ENCODE results near the gene TSNAXIP1. TPM values are rescaled to one million over a fixed set of nuclear protein-coding genes. Genes with fewer than 3 reads are reported as not detected.

Gene TSNAXIP1
- total RNA-seq, 1 donor from 2014 or later: 0.52 TPM

DNA sequence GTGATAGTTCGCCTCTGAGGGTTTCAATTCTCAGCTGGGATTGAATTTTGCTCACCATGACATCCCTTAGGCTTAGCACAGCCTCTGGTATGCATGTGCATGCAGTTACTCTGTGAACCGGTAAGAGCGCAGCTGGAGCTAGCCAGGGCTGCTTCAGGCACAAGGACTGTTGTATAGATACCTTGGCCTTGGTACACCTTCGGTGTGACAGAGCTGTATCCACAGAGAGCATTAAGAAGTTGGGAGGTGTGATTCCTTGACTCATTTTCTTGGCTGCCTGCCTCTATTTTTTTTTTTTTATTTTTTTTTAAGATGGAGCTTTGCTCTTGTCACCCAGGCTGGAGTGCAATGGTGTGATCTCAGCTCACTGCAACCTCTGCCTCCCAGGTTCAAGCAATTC is 37.8 kb downstream of the TSNAXIP1 start:
- peaks cover 4% of the 10 kb centered on the region for H3K36me3 Mint-ChIP-seq (ENCODE audit: low read depth)
- no peaks in the 10 kb centered on the region for H3K27me3 Mint-ChIP-seq (ENCODE audit: insufficient read depth)
- intact Hi-C loops (cut with micrococcal nuclease): loop anchor here (10.0 kb wide), 1 partner anchor 470 kb away; the partner anchor contains the start of genes PRMT7 and SLC7A6OS
- H3K4me1 Mint-ChIP-seq (ENCODE audit: low read depth): peaks cover 44% of the 10 kb centered on the region
- DNase-seq (ENCODE audit: low spot score): no peak
- peak overlapping the region; percentile 89 for H3K4me3 Mint-ChIP-seq
- peak overlapping the region; percentile 48 for H3K27ac Mint-ChIP-seq
- H3K9me3 Mint-ChIP-seq: no peaks in the 10 kb centered on the region

DNA sequence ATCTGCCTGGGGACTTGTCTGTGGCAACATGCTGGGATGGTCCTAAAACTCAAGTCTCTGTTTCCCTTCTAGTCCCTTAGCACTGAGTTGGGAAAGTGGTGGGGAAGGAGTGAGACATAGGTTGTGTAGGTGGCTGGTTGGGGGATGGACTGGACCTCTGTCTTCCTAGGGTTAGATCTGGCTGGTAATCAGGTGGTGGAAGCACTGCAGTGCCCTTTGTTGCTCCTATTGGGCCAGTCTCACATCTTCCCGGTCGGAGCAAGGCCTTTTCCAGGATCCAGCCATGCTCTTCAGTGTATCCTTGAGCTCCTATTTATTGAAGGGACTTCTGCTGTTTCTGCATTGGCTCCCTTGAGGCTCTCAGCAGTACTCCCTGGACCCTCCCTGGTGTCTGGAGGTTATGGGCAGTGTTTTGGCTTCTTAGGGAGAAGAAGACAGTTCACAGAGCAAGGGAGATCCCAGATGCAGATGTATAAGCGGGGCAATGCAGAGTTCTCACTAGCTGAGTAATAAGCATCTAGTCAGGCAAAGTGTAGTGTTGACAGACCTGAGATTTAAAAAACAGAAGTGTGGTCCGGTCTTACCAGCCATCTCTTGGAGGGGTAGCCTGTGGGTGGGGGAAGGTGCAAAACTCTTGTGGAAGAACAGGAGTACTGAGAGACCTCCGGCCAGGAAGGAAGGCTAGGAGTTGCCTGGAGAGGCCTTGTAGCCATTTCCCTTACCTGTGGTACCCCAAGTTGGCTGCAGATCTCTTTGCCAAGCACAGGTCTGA is 38.8 kb downstream of the TSNAXIP1 start:
- no peaks in the 10 kb centered on the region for H3K27me3 Mint-ChIP-seq (ENCODE audit: insufficient read depth)
- H3K27ac Mint-ChIP-seq: peak overlapping the region; percentile 92
- intact Hi-C loops (cut with micrococcal nuclease): loop anchor here (1.0 to 10.0 kb wide), 12 partner anchors 11 to 619 kb away; partner anchors contain the start of genes ATP6V0D1, DDX28, DUS2 and EDC4
- H3K4me3 Mint-ChIP-seq: peak overlapping the region; percentile 91
- no peak for DNase-seq (ENCODE audit: low spot score)
- peaks cover 6% of the 10 kb centered on the region for H3K36me3 Mint-ChIP-seq (ENCODE audit: low read depth)
- H3K4me1 Mint-ChIP-seq (ENCODE audit: low read depth): peaks cover 44% of the 10 kb centered on the region
- no peaks in the 10 kb centered on the region for H3K9me3 Mint-ChIP-seq

DNA sequence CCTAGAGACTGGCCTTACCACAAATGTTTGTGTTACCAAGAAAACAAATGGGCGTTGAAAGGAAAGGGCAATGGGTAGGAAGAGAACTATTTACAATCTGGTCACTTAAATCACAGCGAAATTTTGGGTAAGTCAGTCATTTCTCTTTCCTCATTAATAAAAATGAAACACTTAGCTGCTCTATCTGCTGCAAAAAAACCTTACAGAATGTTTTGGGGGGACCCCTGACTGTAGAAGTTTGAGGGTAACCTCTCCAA is 39.3 kb downstream of the TSNAXIP1 start:
- H3K36me3 Mint-ChIP-seq (ENCODE audit: low read depth): peaks cover 6% of the 10 kb centered on the region

DNA sequence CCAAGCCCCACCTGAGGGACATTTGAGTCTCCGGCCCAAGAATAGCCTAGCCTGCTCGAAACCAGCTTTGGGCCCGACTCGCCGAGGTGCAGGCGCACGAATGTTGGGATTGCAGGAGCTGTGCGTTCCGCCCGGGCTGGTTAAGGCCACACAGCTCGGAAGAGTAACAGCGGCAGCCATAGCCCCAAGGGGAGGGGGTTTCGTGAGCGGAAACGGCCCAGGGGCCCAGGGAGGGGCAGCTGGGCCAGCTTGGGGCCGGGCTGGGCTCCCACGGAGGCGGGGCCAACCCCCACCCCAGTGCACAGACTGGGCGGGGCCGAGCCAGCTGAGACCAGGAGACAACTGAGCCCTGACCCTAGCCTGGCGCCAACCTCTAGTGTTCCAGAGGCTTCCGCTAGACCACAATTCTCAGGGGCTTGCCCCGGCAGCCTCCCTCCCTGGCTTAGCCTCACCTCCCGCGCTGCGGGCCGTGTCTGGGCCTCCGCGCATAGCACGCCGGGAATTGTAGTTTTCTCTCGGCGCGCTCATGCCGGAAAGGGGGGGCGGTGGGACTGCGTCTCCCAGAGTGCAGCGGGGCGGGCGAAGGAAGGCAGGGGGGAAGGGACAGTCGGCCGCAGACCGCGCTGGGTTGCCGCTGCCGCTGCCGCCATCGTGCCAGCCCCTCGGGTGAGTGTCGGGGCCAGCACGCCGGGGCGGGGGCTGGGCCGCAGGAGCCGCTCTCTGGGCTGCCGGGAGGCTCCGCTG is 39.8 kb downstream of the TSNAXIP1 start, which contains the start of gene NUTF2:
Gene NUTF2, plus strand, starts transcription at position 614 of the 744 bp plus-strand sequence. CDS start 18,198 bp downstream, outside the sequence.
- H3K4me1 Mint-ChIP-seq (ENCODE audit: low read depth): peaks cover 41% of the 10 kb centered on the region
- intact Hi-C loops (cut with micrococcal nuclease): loop anchor here (1.0 to 10.0 kb wide), 12 partner anchors 12 to 620 kb away; partner anchors contain the start of genes ATP6V0D1, DDX28, DUS2 and EDC4

More for the DNA sequence above, 39.3 kb downstream of the TSNAXIP1 start:
- no peak for DNase-seq (ENCODE audit: low spot score)
- H3K27ac Mint-ChIP-seq: peak overlapping the region; percentile 92
- no peaks in the 10 kb centered on the region for H3K27me3 Mint-ChIP-seq (ENCODE audit: insufficient read depth)
- peaks cover 44% of the 10 kb centered on the region for H3K4me1 Mint-ChIP-seq (ENCODE audit: low read depth)
- H3K9me3 Mint-ChIP-seq: no peaks in the 10 kb centered on the region
- H3K4me3 Mint-ChIP-seq: peak overlapping the region; percentile 91
- intact Hi-C loops (cut with micrococcal nuclease): loop anchor here (1.0 to 10.0 kb wide), 12 partner anchors 12 to 620 kb away; partner anchors contain the start of genes ATP6V0D1, DDX28, DUS2 and EDC4

DNA sequence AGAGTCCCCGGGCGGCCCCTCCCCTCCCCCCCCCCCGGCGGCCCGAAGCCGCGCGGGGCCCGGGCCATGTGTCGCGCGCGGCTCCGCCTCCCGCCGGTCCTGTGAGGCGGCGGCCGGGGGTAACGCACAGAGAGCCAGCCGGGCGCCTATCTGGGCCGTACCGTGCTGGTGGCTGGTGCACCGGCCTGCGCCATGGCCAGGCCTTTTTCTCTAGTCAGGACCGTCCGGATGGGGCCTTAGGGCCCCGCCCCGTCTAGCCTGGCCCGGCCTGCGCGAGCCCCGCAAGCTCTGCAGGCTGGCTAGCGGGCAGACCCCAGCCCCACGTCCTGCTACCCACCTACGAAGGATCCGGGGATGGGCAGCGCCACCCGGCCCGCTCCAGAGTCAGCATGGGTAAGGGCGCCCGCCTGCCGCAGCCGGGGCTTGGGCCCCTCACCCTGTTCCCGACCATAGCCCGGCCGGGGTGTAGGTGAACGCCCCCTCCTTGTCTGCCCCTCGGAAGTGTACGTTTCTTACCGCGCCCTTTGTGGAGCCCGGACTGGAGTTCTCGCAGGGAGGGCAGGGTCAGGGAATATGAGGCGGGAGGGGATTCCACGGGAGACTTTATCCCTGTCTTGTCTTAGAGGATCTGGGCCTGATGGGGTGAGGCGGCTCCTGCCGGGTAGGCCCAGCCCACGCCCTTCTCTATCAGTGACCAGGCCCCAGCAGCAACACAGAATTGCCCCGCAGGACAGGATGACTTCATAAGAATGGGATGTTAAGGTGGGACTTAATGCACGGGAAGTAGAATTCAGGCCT is 40.6 kb downstream of the TSNAXIP1 start, which contains the start of gene CENPT:
Gene CENPT, minus strand, starts transcription at position 630 of the 798 bp plus-strand sequence. CDS start 13,834 bp downstream, outside the sequence.
- H3K4me1 Mint-ChIP-seq (ENCODE audit: low read depth): peaks cover 38% of the 10 kb centered on the region
- H3K36me3 Mint-ChIP-seq (ENCODE audit: low read depth): peaks cover 6% of the 10 kb centered on the region
- no peak for DNase-seq (ENCODE audit: low spot score)
- no peaks in the 10 kb centered on the region for H3K9me3 Mint-ChIP-seq
- H3K27ac Mint-ChIP-seq: peak within 1 kb of the TSS; percentile 86
- H3K27me3 Mint-ChIP-seq (ENCODE audit: insufficient read depth): no peaks in the 10 kb centered on the region
- H3K4me3 Mint-ChIP-seq: peak within 1 kb of the TSS; percentile 94
- intact Hi-C loops (cut with micrococcal nuclease): loop anchor here (2.0 to 10.0 kb wide), 2 partner anchors 366 to 468 kb away; partner anchors contain the start of genes ATP6V0D1, PRMT7 and SLC7A6OS

More for the DNA sequence above, 39.8 kb downstream of the TSNAXIP1 start, which contains the start of gene NUTF2:
- Mint-ChIP-seq H3K36me3 (ENCODE audit: low read depth) (peaks cover 6% of the 10 kb centered on the region), H3K27ac (peak within 1 kb of the TSS; percentile 92), H3K4me3 (peak within 1 kb of the TSS; percentile 94), H3K27me3 (ENCODE audit: insufficient read depth) (no peaks in the 10 kb centered on the region), H3K9me3 (no peaks in the 10 kb centered on the region)
- peak; percentile 94 for DNase-seq (ENCODE audit: low spot score)

DNA sequence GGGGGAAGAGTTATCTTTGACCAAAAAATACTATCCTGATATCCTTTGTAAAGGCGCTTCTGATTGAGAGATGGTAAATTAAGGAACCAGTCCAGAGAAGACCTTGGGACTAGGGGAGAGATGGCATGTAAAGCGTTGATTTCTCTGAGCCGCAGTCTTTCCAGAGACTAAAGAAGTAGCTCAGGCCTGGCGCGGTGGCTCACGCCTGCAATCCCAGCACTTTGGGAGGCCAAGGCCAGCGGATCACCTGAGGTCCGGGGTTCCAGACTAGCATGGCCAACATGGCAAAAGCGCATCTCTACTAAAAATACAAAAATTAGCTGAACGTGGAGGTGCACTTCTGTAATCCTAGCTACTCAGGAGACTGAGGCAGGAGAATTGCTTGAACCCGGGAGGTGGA is 41.4 kb downstream of the TSNAXIP1 start:
- H3K4me1 Mint-ChIP-seq (ENCODE audit: low read depth): peaks cover 38% of the 10 kb centered on the region
- no peak for DNase-seq (ENCODE audit: low spot score)
- intact Hi-C loops (cut with micrococcal nuclease): loop anchor here (10.0 kb wide), 1 partner anchor 467 kb away; the partner anchor contains the start of genes PRMT7 and SLC7A6OS
- peak overlapping the region; percentile 83 for H3K27ac Mint-ChIP-seq
- no peaks in the 10 kb centered on the region for H3K27me3 Mint-ChIP-seq (ENCODE audit: insufficient read depth)
- H3K4me3 Mint-ChIP-seq: peak overlapping the region; percentile 94
- no peaks in the 10 kb centered on the region for H3K9me3 Mint-ChIP-seq
- H3K36me3 Mint-ChIP-seq (ENCODE audit: low read depth): peaks cover 6% of the 10 kb centered on the region

DNA sequence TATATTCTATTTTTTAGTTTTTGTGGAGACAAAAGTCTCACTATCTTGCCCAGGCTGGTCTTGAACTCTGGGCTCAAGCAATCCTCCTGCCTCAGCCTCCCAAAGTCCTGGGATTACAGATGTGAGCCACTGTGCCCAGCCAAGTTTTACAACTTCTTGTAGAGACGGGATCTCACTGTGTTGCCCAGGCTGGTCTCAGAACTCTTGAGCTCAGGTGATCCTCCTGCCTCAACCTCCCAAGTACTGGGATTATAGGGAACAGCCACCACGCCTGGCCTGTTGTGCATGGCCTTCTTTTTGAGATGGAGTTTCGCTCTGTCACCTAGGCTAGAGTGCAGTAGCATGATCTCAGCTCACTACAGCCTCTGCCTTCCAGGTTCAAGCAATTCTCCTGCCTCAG is 47.0 kb downstream of the TSNAXIP1 start:
- Mint-ChIP-seq H3K4me3 (no peak overlapping the region), H3K27me3 (ENCODE audit: insufficient read depth) (no peaks in the 10 kb centered on the region), H3K27ac (no peak overlapping the region), H3K4me1 (ENCODE audit: low read depth) (peaks cover 31% of the 10 kb centered on the region), H3K36me3 (ENCODE audit: low read depth) (peaks cover 11% of the 10 kb centered on the region), H3K9me3 (no peaks in the 10 kb centered on the region)
- DNase-seq (ENCODE audit: low spot score): no peak
- intact Hi-C loops (cut with micrococcal nuclease): no loop called here

DNA sequence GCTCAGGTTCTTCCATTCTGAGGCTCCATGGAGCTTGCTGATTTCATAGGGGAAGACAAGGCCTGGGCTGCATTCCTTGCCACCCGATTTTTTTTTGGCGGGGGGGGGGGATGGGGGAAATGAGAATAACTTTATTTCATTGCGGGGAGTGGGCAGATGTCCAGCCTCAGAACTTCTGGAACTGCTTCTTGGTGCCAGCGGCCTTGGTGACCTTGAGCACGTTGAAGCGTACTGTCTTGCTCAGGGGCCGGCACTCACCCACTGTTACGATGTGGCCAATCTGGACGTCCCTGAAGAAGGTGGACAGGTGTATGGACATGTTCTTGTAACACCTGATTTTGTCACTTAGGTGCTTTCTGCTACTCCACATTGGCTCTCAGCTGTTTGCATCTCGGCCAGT is 49.1 kb downstream of the TSNAXIP1 start:
- H3K27me3 Mint-ChIP-seq (ENCODE audit: insufficient read depth): no peaks in the 10 kb centered on the region
- H3K4me3 Mint-ChIP-seq: no peak overlapping the region
- no peak overlapping the region for H3K27ac Mint-ChIP-seq
- intact Hi-C loops (cut with micrococcal nuclease): no loop called here
- DNase-seq (ENCODE audit: low spot score): no peak
- H3K4me1 Mint-ChIP-seq (ENCODE audit: low read depth): peaks cover 28% of the 10 kb centered on the region
- no peaks in the 10 kb centered on the region for H3K9me3 Mint-ChIP-seq
- peaks cover 5% of the 10 kb centered on the region for H3K36me3 Mint-ChIP-seq (ENCODE audit: low read depth)

DNA sequence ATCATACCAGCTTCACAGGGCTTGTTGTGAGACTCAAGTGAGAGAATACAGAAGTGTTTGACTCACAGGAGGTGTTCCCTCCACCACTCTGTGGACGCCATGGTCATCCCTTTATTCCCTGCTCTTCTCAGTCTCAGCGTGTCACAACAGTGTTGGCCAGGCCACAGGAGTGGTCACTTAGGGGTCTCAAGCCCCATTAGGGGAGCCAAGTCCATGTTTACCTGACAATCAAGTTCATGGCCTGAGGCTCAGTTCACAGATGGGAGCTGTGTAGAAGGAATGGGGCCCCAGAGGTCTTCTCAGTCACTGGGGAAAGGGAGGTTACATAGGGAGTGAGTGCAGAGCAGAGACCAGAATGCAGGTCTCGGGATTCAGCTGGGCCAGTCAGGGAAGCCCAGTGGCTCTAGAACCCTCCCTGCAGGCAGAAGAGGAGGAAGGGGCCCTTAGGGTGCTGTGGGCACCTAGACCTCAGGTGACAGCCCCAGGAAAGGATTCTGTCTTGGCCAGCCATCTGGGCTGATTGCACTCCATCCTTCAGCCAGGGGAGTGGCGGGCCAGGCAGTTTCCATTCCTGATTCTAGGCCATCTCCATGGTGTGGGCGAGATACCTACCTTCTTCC is 50.3 kb downstream of the TSNAXIP1 start:
- H3K27ac Mint-ChIP-seq: peak overlapping the region; percentile 72
- no peaks in the 10 kb centered on the region for H3K27me3 Mint-ChIP-seq (ENCODE audit: insufficient read depth)
- peaks cover 39% of the 10 kb centered on the region for H3K4me1 Mint-ChIP-seq (ENCODE audit: low read depth)
- intact Hi-C loops (cut with micrococcal nuclease): no loop called here
- H3K4me3 Mint-ChIP-seq: no peak overlapping the region
- peaks cover 15% of the 10 kb centered on the region for H3K36me3 Mint-ChIP-seq (ENCODE audit: low read depth)
- no peak for DNase-seq (ENCODE audit: low spot score)
- H3K9me3 Mint-ChIP-seq: no peaks in the 10 kb centered on the region

DNA sequence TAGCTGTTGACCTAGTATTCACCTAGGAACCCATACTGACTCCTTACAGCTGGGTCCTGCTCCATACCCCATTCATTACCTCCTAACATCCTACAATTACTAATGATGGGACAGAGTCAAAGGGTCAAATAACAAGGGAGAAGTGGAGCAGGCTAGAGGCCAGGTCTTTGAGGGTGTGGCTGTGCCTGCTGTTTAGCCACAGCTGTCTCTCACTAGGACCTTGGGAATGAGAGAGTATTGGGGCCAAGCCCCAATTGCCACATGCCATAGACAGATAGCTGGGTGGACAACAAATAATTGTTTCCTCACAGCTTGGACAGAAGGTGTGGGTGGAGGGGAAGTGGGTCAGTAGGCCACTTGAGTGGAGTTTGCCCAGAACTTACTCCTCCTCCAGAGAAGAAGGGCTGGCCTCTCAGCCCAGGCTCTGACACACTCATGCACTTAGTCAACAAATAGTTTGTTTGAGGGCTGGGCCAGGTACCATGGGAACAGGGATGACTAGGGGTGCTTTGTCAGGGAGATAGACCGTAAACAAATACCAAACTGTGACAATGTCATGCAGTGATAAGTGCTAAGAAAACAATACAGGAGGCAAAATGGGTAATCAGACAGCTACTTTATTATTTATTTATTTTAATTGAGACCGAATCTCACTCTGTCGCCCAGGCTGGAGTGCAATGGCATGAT is 51.0 kb downstream of the TSNAXIP1 start:
- peaks cover 42% of the 10 kb centered on the region for H3K4me1 Mint-ChIP-seq (ENCODE audit: low read depth)
- no peaks in the 10 kb centered on the region for H3K27me3 Mint-ChIP-seq (ENCODE audit: insufficient read depth)
- peaks cover 15% of the 10 kb centered on the region for H3K36me3 Mint-ChIP-seq (ENCODE audit: low read depth)
- intact Hi-C loops (cut with micrococcal nuclease): no loop called here
- no peaks in the 10 kb centered on the region for H3K9me3 Mint-ChIP-seq
- no peak for DNase-seq (ENCODE audit: low spot score)
- H3K27ac Mint-ChIP-seq: peak overlapping the region; percentile 72
- H3K4me3 Mint-ChIP-seq: no peak overlapping the region

DNA sequence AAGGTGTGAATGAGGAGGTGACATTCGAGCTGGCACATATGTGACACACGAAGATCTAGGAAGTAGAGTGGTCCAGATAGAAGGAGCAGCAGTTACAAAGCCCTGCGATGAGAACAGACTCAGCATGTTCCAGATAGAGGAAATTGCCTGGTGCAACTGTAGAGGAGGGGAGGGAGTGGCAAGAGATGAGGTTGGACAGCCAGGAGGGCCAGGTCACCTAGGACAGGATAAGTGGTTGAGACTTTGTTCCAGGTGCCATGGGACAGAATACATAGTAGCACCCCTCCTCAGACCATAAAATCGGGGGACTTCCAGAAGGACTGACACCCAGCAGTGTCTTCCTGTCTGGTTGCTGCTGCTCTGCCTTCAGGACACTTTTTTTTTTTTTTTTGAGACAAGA is 51.8 kb downstream of the TSNAXIP1 start:
- Mint-ChIP-seq H3K36me3 (ENCODE audit: low read depth) (peaks cover 15% of the 10 kb centered on the region), H3K4me1 (ENCODE audit: low read depth) (peaks cover 42% of the 10 kb centered on the region)
- DNase-seq (ENCODE audit: low spot score): no peak

More for the DNA sequence above, 51.8 kb downstream of the TSNAXIP1 start:
- intact Hi-C loops (cut with micrococcal nuclease): no loop called here
- Mint-ChIP-seq H3K27me3 (ENCODE audit: insufficient read depth) (no peaks in the 10 kb centered on the region), H3K4me3 (no peak overlapping the region), H3K27ac (peak overlapping the region; percentile 76), H3K9me3 (no peaks in the 10 kb centered on the region)

Data from activated T-helper 1 cell treated with anti-CD3 and anti-CD28 coated beads, Interleukin-12 subunit alpha, Interleukin-12 subunit beta, Interleukin-2, Interleukin-4 antibody, amounts not matched to agents 30 ng/mL and 10 ng/mL and 1 ng/mL, durations not matched to agents 14 hours and 24 hours and 36 hours (primary cell).